IMR-90 (cell line): ENCODE data around the gene POLR2E. TPM values are rescaled to one million over a fixed set of nuclear protein-coding genes. Genes with fewer than 3 reads are reported as not detected.
A peak's percentile ranks its signal among the peaks of the same experiment; 100 is the strongest.

Experiments used
- ATAC-seq: fragments of 200-7000 bp; cut with Tn5 transposase; 2 replicates; pipeline ENCODE4 v1.9.1; 2020; ENCODE audit warnings: low read depth, mild to moderate bottlenecking, moderate library complexity
- BruUV-seq: library from RNA; stranded (reverse); fragments of 400-500 nt; replicated peaks from 2 replicates; lab custom pipeline; 2021; lab: Mats Ljungman, UMichigan
- CTCF ChIA-PET: fragments of 300-600 bp; formaldehyde crosslinking; extraction: SDS; loops from one replicate; lab custom pipeline; 2021; ENCODE audit warnings: antibody characterized with exemption; lab: Yijun Ruan, JAX
- POLR2A ChIA-PET: fragments of 300-600 bp; sonication (Branson Sonifier 250); formaldehyde crosslinking; loops from one replicate; lab custom pipeline; 2022; ENCODE audit warnings: antibody characterized with exemption; ENCODE audit not compliant: unreplicated experiment; lab: Charles Lee
- DNase-seq: peaks from one replicate; pipeline ENCODE4 v3.0.0; 2013
- H2AFZ ChIP-seq: replicated peaks from 2 replicates; pipeline ENCODE3; 2013; ENCODE audit warnings: low read length, mild to moderate bottlenecking; ENCODE audit not compliant: poor library complexity
- H2AK5ac ChIP-seq: 2 replicates; pipeline ENCODE4 v1.6.1; 2013; ENCODE audit warnings: low read depth, low read length, inconsistent platforms
- H2AK9ac ChIP-seq: replicated peaks from 2 replicates; pipeline ENCODE3; 2013; ENCODE audit warnings: mild to moderate bottlenecking, low read depth, low read length, moderate library complexity; ENCODE audit not compliant: poor library complexity
- H2BK120ac ChIP-seq: 2 replicates; pipeline ENCODE4 v1.6.1; 2013; ENCODE audit warnings: low read depth, low read length, inconsistent platforms
- H2BK15ac ChIP-seq: 3 replicates; pipeline ENCODE4 v1.6.1; 2013; ENCODE audit warnings: low read depth, low read length, inconsistent platforms
- H2BK20ac ChIP-seq: 2 replicates; pipeline ENCODE4 v1.6.1; 2013; ENCODE audit warnings: low read depth, mild to moderate bottlenecking, inconsistent platforms, low read length, moderate library complexity
- H2BK5ac ChIP-seq: 2 replicates; pipeline ENCODE4 v1.6.1; 2013; ENCODE audit warnings: mild to moderate bottlenecking, low read depth, low read length, inconsistent platforms; ENCODE audit not compliant: poor library complexity, severe bottlenecking
- H3K14ac ChIP-seq: replicated peaks from 2 replicates; pipeline ENCODE4 v1.6.1; 2013; ENCODE audit warnings: low read depth, low read length, inconsistent platforms
- H3K18ac ChIP-seq: 2 replicates; pipeline ENCODE4 v1.6.1; 2013; ENCODE audit warnings: low read depth, low read length, control low read depth
- H3K23ac ChIP-seq: 2 replicates; pipeline ENCODE4 v1.6.1; 2013; ENCODE audit warnings: low read depth, low read length, inconsistent platforms
- H3K27ac ChIP-seq: 2 replicates; pipeline ENCODE4 v1.5.1; 2013; ENCODE audit warnings: mild to moderate bottlenecking, control low read depth, low read length; ENCODE audit not compliant: insufficient read depth
- H3K27me3 ChIP-seq: 2 replicates; pipeline ENCODE4 v1.6.1; 2013; ENCODE audit warnings: low read length; ENCODE audit not compliant: control insufficient read depth, insufficient read depth
- H3K36me3 ChIP-seq: 2 replicates; pipeline ENCODE4 v1.6.1; 2013; ENCODE audit warnings: low read length, mixed read lengths; ENCODE audit not compliant: control insufficient read depth, insufficient read depth
- H3K4ac ChIP-seq: 2 replicates; pipeline ENCODE4 v1.6.1; 2013; ENCODE audit warnings: low read depth, low read length, inconsistent platforms
- H3K4me1 ChIP-seq: 2 replicates; pipeline ENCODE4 v1.6.1; 2013; ENCODE audit warnings: low read length, mixed read lengths; ENCODE audit not compliant: control insufficient read depth, insufficient read depth
- H3K4me2 ChIP-seq: 2 replicates; pipeline ENCODE4 v1.6.1; 2013; ENCODE audit warnings: low read depth, mild to moderate bottlenecking, control low read depth, low read length, moderate library complexity
- H3K4me3 ChIP-seq: 2 replicates; pipeline ENCODE4 v1.5.1; 2013; ENCODE audit warnings: low read depth, mild to moderate bottlenecking, control low read depth, low read length, moderate library complexity; ENCODE audit not compliant: insufficient read depth
- H3K56ac ChIP-seq: 2 replicates; pipeline ENCODE4 v1.6.1; 2013; ENCODE audit warnings: low read length, inconsistent platforms; ENCODE audit not compliant: insufficient read depth; ENCODE audit errors: extremely low read depth
- H3K79me1 ChIP-seq, 2 experiments: 2 replicates each; pipeline ENCODE4 v1.6.1; 2013; ENCODE audit warnings: low read length in 2 of 2, inconsistent platforms in 1 of 2, low read depth in 1 of 2
- H3K9ac ChIP-seq: 2 replicates; pipeline ENCODE4 v1.6.1; 2013; ENCODE audit warnings: low read depth, low read length, control low read depth
- H3K9me1 ChIP-seq: 2 replicates; pipeline ENCODE4 v1.6.1; 2013; ENCODE audit warnings: low read length, inconsistent platforms; ENCODE audit not compliant: insufficient read depth
- H3K9me3 ChIP-seq: 2 replicates; pipeline ENCODE4 v1.6.1; 2013; ENCODE audit warnings: low read length; ENCODE audit not compliant: control insufficient read depth, insufficient read depth
- H4K20me1 ChIP-seq: 2 replicates; pipeline ENCODE4 v1.6.1; 2013; ENCODE audit warnings: low read length, inconsistent platforms; ENCODE audit not compliant: insufficient read depth
- H4K5ac ChIP-seq: 2 replicates; pipeline ENCODE4 v1.6.1; 2013; ENCODE audit warnings: mild to moderate bottlenecking, low read depth, low read length, control low read depth
- H4K8ac ChIP-seq, 2 experiments: 2 replicates each; pipeline ENCODE4 v1.6.1; 2013; ENCODE audit warnings: low read depth in 2 of 2, low read length in 2 of 2, control low read depth in 1 of 2, inconsistent platforms in 1 of 2
- H4K91ac ChIP-seq: 2 replicates; pipeline ENCODE4 v1.6.1; 2013; ENCODE audit warnings: low read depth, low read length, inconsistent platforms; ENCODE audit not compliant: insufficient read depth
- BHLHE40 ChIP-seq: fragments of 150-350 bp; IDR thresholded peaks from 2 replicates; pipeline ENCODE4 v1.6.1; 2016; ENCODE audit warnings: mild to moderate bottlenecking, low read depth, low read length
- CEBPB ChIP-seq: IDR thresholded peaks from 2 replicates; pipeline ENCODE4 v1.6.1; 2012; ENCODE audit warnings: low read depth, low read length, improper control_type of control experiment
- CHD1 ChIP-seq: IDR thresholded peaks from 2 replicates; pipeline ENCODE4 v1.6.1; 2012; ENCODE audit warnings: low read depth, low read length, improper control_type of control experiment
- CTCF ChIP-seq: conservative IDR thresholded peaks from 2 replicates; pipeline ENCODE4 v1.5.1; 2012; ENCODE audit warnings: mild to moderate bottlenecking, low read depth, low read length, improper control_type of control experiment
- FOS ChIP-seq: fragments of 150-350 bp; IDR thresholded peaks from 2 replicates; pipeline ENCODE4 v1.6.1; 2016; ENCODE audit warnings: low read depth, low read length
- MAFK ChIP-seq: IDR thresholded peaks from 2 replicates; pipeline ENCODE4 v1.6.1; 2012; ENCODE audit warnings: low read depth, low read length, improper control_type of control experiment
- MAZ ChIP-seq: IDR thresholded peaks from 2 replicates; pipeline ENCODE4 v1.6.1; 2012; ENCODE audit warnings: low read depth, mild to moderate bottlenecking, low read length, improper control_type of control experiment, moderate library complexity, borderline replicate concordance
- MXI1 ChIP-seq: IDR thresholded peaks from 2 replicates; pipeline ENCODE4 v1.6.1; 2012; ENCODE audit warnings: low read depth, mild to moderate bottlenecking, low read length, moderate library complexity, borderline replicate concordance
- NFE2L2 ChIP-seq: fragments of 150-350 bp; IDR thresholded peaks from 2 replicates; pipeline ENCODE4 v1.6.1; 2016; ENCODE audit warnings: low read depth, mild to moderate bottlenecking, low read length
- POLR2A ChIP-seq: IDR thresholded peaks from 2 replicates; pipeline ENCODE4 v1.6.1; 2012; ENCODE audit warnings: mild to moderate bottlenecking, low read depth, low read length
- RAD21 ChIP-seq: IDR thresholded peaks from 2 replicates; pipeline ENCODE4 v1.6.1; 2012; ENCODE audit warnings: low read length, improper control_type of control experiment
- RCOR1 ChIP-seq: IDR thresholded peaks from 2 replicates; pipeline ENCODE4 v1.6.1; 2012; ENCODE audit warnings: mild to moderate bottlenecking, low read length, improper control_type of control experiment; ENCODE audit not compliant: insufficient replicate concordance
- RFX5 ChIP-seq: IDR thresholded peaks from 2 replicates; pipeline ENCODE4 v1.8.0; 2012; ENCODE audit warnings: low read depth, mild to moderate bottlenecking, low read length, moderate library complexity
- SMC3 ChIP-seq: fragments of 150-350 bp; IDR thresholded peaks from 2 replicates; pipeline ENCODE4 v1.6.1; 2016; ENCODE audit warnings: low read depth, mild to moderate bottlenecking, antibody characterized with exemption, low read length, moderate library complexity
- USF2 ChIP-seq: fragments of 150-350 bp; IDR thresholded peaks from 2 replicates; pipeline ENCODE4 v1.6.1; 2017; ENCODE audit warnings: mild to moderate bottlenecking, antibody characterized with exemption, low read length, low read depth
- WGBS, 2 experiments: methylation state at CpG; one replicate each; pipeline versions ENCODE4 v1.1.5 to v1.1.7; 2013; ENCODE audit warnings: missing lambda C conversion rate in 2 of 2; ENCODE audit not compliant: insufficient read length in 1 of 2; ENCODE audit errors: extremely low coverage in 2 of 2; 5-methylcytosine and 5-hydroxymethylcytosine counted together
- dilution Hi-C: fragments of 300-500 bp; cut with HindIII; formaldehyde crosslinking; loops from one replicate; pipeline ENCODE4 v1.14.3; 2018; ENCODE audit warnings: low sequenced_read_pairs; ENCODE audit not compliant: unreplicated experiment
- in situ Hi-C: fragments of 300-500 bp; cut with MboI; formaldehyde crosslinking; loops from 3 replicates; pipeline ENCODE4 v1.14.3; 2019; ENCODE audit warnings: low sequenced_read_pairs, inconsistent platforms, mixed read lengths
- intact Hi-C: fragments of 100-400 bp; cut with micrococcal nuclease; formaldehyde crosslinking; loops from 2 replicates; pipeline ENCODE4 v1.10.0; 2022
- polyA plus RNA-seq, 3 experiments: library from polyadenylated mRNA; depleted of rRNA; stranded (reverse); fragments of >200 nt; gene quantifications; 2 replicates each; pipeline ENCODE4 v1.2.3, GENCODE V29; 2012; ENCODE audit warnings: low replicate concordance in 1 of 3
- total RNA-seq: library from RNA; depleted of rRNA; stranded (reverse); fragments of >200 nt; gene quantifications from 2 replicates; pipeline ENCODE4 v1.2.3, GENCODE V29; 2012

Gene POLR2E
- total and polyA plus RNA-seq, 2 of the 4 experiments (the other 2 are of a cell fraction): 294 to 391 TPM

GRCh38 chr19:1040476-1041271 is 54.5 kb downstream of the POLR2E start:
- WGBS, 2 experiments: 2% methylated on average over 9 of the region's 27 CpGs; no CpG with 5 or more reads in 1 of the 2 experiments
- TF ChIP-seq RAD21 (no peak), CHD1 (no peak), BHLHE40 (no peak), RFX5 (no peak), NFE2L2 (no peak), SMC3 (no peak), MAZ (peak; percentile 24; the same call in 1 of the 2 replicates), CTCF (no peak), FOS (peak; percentile 55; the same call in 1 of the 2 replicates), POLR2A (no peak), USF2 (no peak), RCOR1 (peak; percentile 91), CEBPB (no peak), MAFK (peak; percentile 21; the same call in 1 of the 2 replicates), MXI1 (no peak)

More at GRCh38 chr19:1040476-1041271, 54.5 kb downstream of the POLR2E start:
- H3K9ac ChIP-seq: peak overlapping the region; percentile 9
- peaks cover 7% of the 10 kb centered on the region; the same call in 1 of the 2 replicates for H3K4me1 ChIP-seq
- peaks cover 38% of the 10 kb centered on the region for H4K20me1 ChIP-seq
- H3K4me2 ChIP-seq: peak overlapping the region; percentile 77
- no peaks in the 10 kb centered on the region for H3K27me3 ChIP-seq
- H3K9me3 ChIP-seq: no peaks in the 10 kb centered on the region
- no peak overlapping the region for H2BK120ac ChIP-seq
- BruUV-seq: no TSS peak
- POLR2A ChIA-PET: interaction anchor here (0.8 to 1.8 kb wide), 3 partner anchors 12 to 14 kb away, joined by 3 to 5 read pairs (median 4); partner anchors contain the start of gene CNN2
- H4K91ac ChIP-seq: no peak overlapping the region
- CTCF ChIA-PET: interaction anchor here (1.2 kb wide), 1 partner anchor 31 kb away, joined by 3 read pairs; no protein-coding TSS in a partner anchor
- peak overlapping the region; percentile 4; the same call in 1 of the 2 replicates for H3K4ac ChIP-seq
- H4K8ac ChIP-seq: no peak overlapping the region; a peak in 1 of 4 replicates
- no peak overlapping the region for H2BK20ac ChIP-seq
- no peak overlapping the region for H2BK15ac ChIP-seq
- H3K27ac ChIP-seq: no peak overlapping the region
- H3K23ac ChIP-seq: 0 out of 2 replicates have a peak overlapping the region, but pooled peaks have one; percentile 39
- H3K18ac ChIP-seq: no peak overlapping the region
- no peak overlapping the region for H4K5ac ChIP-seq
- peak; percentile 73 for ATAC-seq
- in situ Hi-C loops (no loop called here), dilution Hi-C loops (no loop called here), intact Hi-C loops (loop anchor here (2.0 kb wide), 2 partner anchors 54 to 62 kb away; partner anchors contain the start of genes GPX4 and POLR2E)
- H3K36me3 ChIP-seq: peaks cover 29% of the 10 kb centered on the region
- no peak overlapping the region; the same call in 1 of the 2 replicates for H3K14ac ChIP-seq
- peak overlapping the region; percentile 11; the same call in 1 of the 2 replicates for H2AK5ac ChIP-seq
- DNase-seq: peak; percentile 93
- peak overlapping the region; percentile 90 for H2AFZ ChIP-seq
- peaks cover 0 to 22% of the 10 kb centered on the region in 2 experiments; a peak in 2 of 4 replicates for H3K79me1 ChIP-seq
- H2BK5ac ChIP-seq: no peak overlapping the region
- H3K9me1 ChIP-seq: no peaks in the 10 kb centered on the region
- H3K4me3 ChIP-seq: peak overlapping the region; percentile 44
- H3K56ac ChIP-seq: no peak overlapping the region
- peak overlapping the region; percentile 23 for H2AK9ac ChIP-seq
